ENCODE measurements around the gene RCOR1. TPM values are rescaled to one million over a fixed set of nuclear protein-coding genes. Genes with fewer than 3 reads are reported as not detected.

RCOR1 gene
- total and polyA plus RNA-seq, 2 experiments from 2014 or later, result 9.9 to 30.2 TPM

DNA sequence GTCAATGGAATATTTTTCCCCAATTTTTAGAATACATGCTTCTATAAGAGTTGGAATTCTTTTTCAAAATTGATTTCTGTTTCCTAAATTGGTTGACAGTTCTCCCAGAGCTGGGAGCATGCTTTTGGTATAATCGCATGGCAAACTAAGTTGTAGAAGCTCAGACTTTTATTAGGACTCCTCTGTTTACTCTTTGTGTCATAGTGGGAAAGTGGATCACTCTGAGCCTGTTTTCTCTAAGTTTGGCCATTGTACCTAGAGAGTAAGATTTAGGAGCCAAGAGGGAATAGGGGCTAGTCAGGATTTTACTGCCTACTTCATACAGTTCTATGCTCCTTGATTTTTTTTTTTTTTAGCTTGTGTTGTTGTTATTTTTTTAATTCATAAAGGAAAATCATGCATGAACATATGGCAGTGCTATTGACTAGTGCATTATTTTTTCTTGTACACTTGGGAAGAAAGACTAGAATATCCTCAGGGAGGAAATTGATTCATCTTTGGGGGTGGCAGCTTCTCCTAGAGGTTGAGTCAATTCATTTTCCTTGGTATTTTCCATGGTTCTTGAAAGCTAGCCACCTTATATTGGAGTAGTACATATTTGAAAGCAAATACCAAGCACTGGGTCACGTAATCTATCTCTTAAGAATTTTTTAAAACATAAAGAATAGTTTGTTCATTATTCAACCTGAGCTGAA lies 107.1 kb downstream of the RCOR1 start:
- no peak overlapping the region for H3K4me3 ChIP-seq
- no peak for DNase-seq (ENCODE audit: low spot score)
- peaks cover 86% of the 10 kb centered on the region for H3K79me2 ChIP-seq
- H2AFZ ChIP-seq, result no peak overlapping the region
- no peaks in the 10 kb centered on the region for H3K9me2 ChIP-seq (replicated peaks; ENCODE audit: insufficient read depth)
- H3K27ac ChIP-seq, result peak overlapping the region; percentile 66
- TF ChIP-seq EZH2 (IDR thresholded peaks at IDR 0.05; ENCODE audit: borderline replicate concordance) (no peak), EZH2phosphoT487 (IDR thresholded peaks at IDR 0.05; ENCODE audit: low read depth, severe bottlenecking, unreplicated experiment) (no peak)
- TF ChIP-seq, protein P1, sequence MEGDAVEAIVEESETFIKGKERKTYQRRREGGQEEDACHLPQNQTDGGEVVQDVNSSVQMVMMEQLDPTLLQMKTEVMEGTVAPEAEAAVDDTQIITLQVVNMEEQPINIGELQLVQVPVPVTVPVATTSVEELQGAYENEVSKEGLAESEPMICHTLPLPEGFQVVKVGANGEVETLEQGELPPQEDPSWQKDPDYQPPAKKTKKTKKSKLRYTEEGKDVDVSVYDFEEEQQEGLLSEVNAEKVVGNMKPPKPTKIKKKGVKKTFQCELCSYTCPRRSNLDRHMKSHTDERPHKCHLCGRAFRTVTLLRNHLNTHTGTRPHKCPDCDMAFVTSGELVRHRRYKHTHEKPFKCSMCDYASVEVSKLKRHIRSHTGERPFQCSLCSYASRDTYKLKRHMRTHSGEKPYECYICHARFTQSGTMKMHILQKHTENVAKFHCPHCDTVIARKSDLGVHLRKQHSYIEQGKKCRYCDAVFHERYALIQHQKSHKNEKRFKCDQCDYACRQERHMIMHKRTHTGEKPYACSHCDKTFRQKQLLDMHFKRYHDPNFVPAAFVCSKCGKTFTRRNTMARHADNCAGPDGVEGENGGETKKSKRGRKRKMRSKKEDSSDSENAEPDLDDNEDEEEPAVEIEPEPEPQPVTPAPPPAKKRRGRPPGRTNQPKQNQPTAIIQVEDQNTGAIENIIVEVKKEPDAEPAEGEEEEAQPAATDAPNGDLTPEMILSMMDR (IDR thresholded peaks at IDR 0.05; ENCODE audit: poor library complexity), result no peak
- no peaks in the 10 kb centered on the region for H3K36me3 ChIP-seq (replicated peaks; ENCODE audit: insufficient read depth, low read depth)
- peaks cover 7% of the 10 kb centered on the region for H3K9me3 ChIP-seq (ENCODE audit: low read depth)
- no peak overlapping the region for H3K4me2 ChIP-seq
- 81% methylated on average over 2 of the region's 2 CpGs for WGBS (ENCODE audit: low lambda C conversion rate, missing lambda C conversion rate)
- H3K4me1 ChIP-seq (ENCODE audit: insufficient read depth), result peaks cover 43% of the 10 kb centered on the region
- H3K27me3 ChIP-seq, result no peaks in the 10 kb centered on the region
- peaks cover 53% of the 10 kb centered on the region for H4K20me1 ChIP-seq (ENCODE audit: insufficient read depth, poor library complexity, severe bottlenecking)

DNA sequence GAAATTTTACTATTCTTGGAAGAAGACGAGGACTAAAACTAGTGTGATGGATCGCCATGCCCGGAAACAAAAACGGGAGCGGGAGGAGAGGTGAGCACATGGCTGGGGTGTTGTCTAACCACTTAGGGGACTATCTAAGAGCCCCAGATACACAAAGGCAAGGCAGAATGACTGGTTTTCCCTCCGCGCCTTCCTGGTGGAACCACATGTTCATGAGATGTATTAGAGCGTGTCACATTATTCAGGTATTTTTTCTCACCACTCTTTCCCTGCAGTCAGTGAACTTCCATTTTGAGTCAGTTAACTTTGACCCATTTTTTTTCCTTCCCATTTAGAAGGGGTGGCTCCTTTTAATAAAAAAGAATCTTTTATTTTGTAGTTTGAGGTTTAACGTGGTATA lies 116.0 kb downstream of the RCOR1 start:
- H3K9me2 ChIP-seq (replicated peaks; ENCODE audit: insufficient read depth), result no peaks in the 10 kb centered on the region
- no peak overlapping the region for H3K4me3 ChIP-seq
- H3K27me3 ChIP-seq, result no peaks in the 10 kb centered on the region
- H3K4me1 ChIP-seq (ENCODE audit: insufficient read depth), result no peaks in the 10 kb centered on the region
- H3K27ac ChIP-seq, result no peak overlapping the region
- TF ChIP-seq EZH2phosphoT487 (IDR thresholded peaks at IDR 0.05; ENCODE audit: low read depth, severe bottlenecking, unreplicated experiment) (no peak), EZH2 (IDR thresholded peaks at IDR 0.05; ENCODE audit: borderline replicate concordance) (no peak)
- TF ChIP-seq, protein P1 (IDR thresholded peaks at IDR 0.05; ENCODE audit: poor library complexity), result no peak
- H2AFZ ChIP-seq, result no peak overlapping the region
- peaks cover 10% of the 10 kb centered on the region for H3K79me2 ChIP-seq
- no peak for DNase-seq (ENCODE audit: low spot score)
- 96% methylated on average over 9 of the region's 9 CpGs for WGBS (ENCODE audit: low lambda C conversion rate, missing lambda C conversion rate)
- H3K4me2 ChIP-seq, result no peak overlapping the region
- H4K20me1 ChIP-seq (ENCODE audit: insufficient read depth, poor library complexity, severe bottlenecking), result no peaks in the 10 kb centered on the region
- H3K9me3 ChIP-seq (ENCODE audit: low read depth), result peaks cover 6% of the 10 kb centered on the region
- H3K36me3 ChIP-seq (replicated peaks; ENCODE audit: insufficient read depth, low read depth), result no peaks in the 10 kb centered on the region

DNA sequence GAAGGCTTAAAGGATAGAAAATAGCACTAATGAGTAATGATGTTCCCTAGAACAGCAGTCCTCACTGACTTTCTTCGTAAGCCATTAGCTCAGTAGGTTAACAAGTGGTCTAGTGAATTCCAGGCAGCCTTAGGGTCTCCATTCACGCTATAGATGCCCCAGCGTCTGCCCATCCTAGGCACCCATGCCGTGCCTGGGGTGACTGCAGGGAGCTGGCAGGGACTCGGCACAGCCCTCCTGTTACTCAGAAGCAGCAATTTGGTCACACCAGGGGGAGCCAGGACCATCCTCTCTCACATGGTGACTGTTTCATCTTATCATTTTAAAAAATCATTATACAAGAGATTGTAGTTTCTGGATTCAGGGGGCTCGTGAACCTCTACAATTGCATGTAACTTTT lies 118.8 kb downstream of the RCOR1 start:
- Histone ChIP-seq H3K4me3 (no peak overlapping the region), H3K9me3 (ENCODE audit: low read depth) (peaks cover 2% of the 10 kb centered on the region), H4K20me1 (ENCODE audit: insufficient read depth, poor library complexity, severe bottlenecking) (no peaks in the 10 kb centered on the region), H3K79me2 (peaks cover 8% of the 10 kb centered on the region), H3K36me3 (replicated peaks; ENCODE audit: insufficient read depth, low read depth) (no peaks in the 10 kb centered on the region), H3K27ac (no peak overlapping the region), H3K9me2 (replicated peaks; ENCODE audit: insufficient read depth) (no peaks in the 10 kb centered on the region), H2AFZ (no peak overlapping the region), H3K4me1 (ENCODE audit: insufficient read depth) (no peaks in the 10 kb centered on the region), H3K27me3 (no peaks in the 10 kb centered on the region), H3K4me2 (no peak overlapping the region)
- DNase-seq (ENCODE audit: low spot score), result no peak
- WGBS (ENCODE audit: low lambda C conversion rate, missing lambda C conversion rate), result 95% methylated on average over 6 of the region's 6 CpGs
- TF ChIP-seq EZH2 (IDR thresholded peaks at IDR 0.05; ENCODE audit: borderline replicate concordance) (no peak), EZH2phosphoT487 (IDR thresholded peaks at IDR 0.05; ENCODE audit: low read depth, severe bottlenecking, unreplicated experiment) (no peak)
- TF ChIP-seq, protein P1 (IDR thresholded peaks at IDR 0.05; ENCODE audit: poor library complexity), result no peak

All from hepatocyte (in vitro differentiated cells).